CD14-positive monocyte (primary cell): ENCODE data around the gene TMEM109. TPM values are rescaled to one million over a fixed set of nuclear protein-coding genes. Genes with fewer than 3 reads are reported as not detected.

ENCODE experiments used
- DNase-seq, 3 donors: peaks; one replicate each; pipeline ENCODE4 v3.0.0-alpha.2; 2011 to 2022
- H2AFZ ChIP-seq: 2 replicates; pipeline ENCODE4 v1.6.0; 2012; ENCODE audit warnings: mild to moderate bottlenecking, low read depth, low read length, inconsistent platforms; ENCODE audit not compliant: insufficient read depth, poor library complexity, severe bottlenecking
- H3K27ac ChIP-seq, 2 donors: 1 replicate in 1 of 2; 2 replicates in 1 of 2; pipeline ENCODE4 v1.5.1; 2012 to 2013; ENCODE audit warnings: low read length in 2 of 2, control low read depth in 1 of 2, inconsistent platforms in 1 of 2, low read depth in 1 of 2, mild to moderate bottlenecking in 1 of 2
- H3K27me3 ChIP-seq, 2 donors: one replicate each; pipeline versions ENCODE4 v1.6.0 to v1.6.1; 2011 to 2013; ENCODE audit warnings: low read length in 2 of 2; ENCODE audit not compliant: control insufficient read depth in 2 of 2, insufficient read depth in 2 of 2
- H3K36me3 ChIP-seq, 2 donors: replicated peaks in 1 of 2; 1 replicate in 1 of 2; 2 replicates in 1 of 2; pipeline versions ENCODE4 v1.5.1 to v1.6.1; 2012 to 2013; ENCODE audit warnings: low read length in 2 of 2, control low read depth in 1 of 2, inconsistent platforms in 1 of 2, mild to moderate bottlenecking in 1 of 2; ENCODE audit not compliant: insufficient read depth in 2 of 2, control insufficient read depth in 1 of 2
- H3K4me1 ChIP-seq, 2 donors: 1 replicate in 1 of 2; 2 replicates in 1 of 2; pipeline versions ENCODE4 v1.5.1 to v1.6.1; 2012 to 2013; ENCODE audit warnings: low read length in 2 of 2, control low read depth in 1 of 2, inconsistent platforms in 1 of 2, mild to moderate bottlenecking in 1 of 2, moderate library complexity in 1 of 2; ENCODE audit not compliant: insufficient read depth in 2 of 2, control insufficient read depth in 1 of 2
- H3K4me2 ChIP-seq: replicated peaks from 2 replicates; pipeline ENCODE3; 2012; ENCODE audit warnings: low read length, moderate library complexity, mild to moderate bottlenecking; ENCODE audit not compliant: poor library complexity, severe bottlenecking; ENCODE audit errors: extremely low read depth
- H3K4me3 ChIP-seq, 3 experiments: fragments of 200-600 bp in 1 of 3; sonication (generic) in 1 of 3; replicated peaks in 1 of 3; 1 replicate in 2 of 3; 2 replicates in 1 of 3; pipeline ENCODE4 v1.5.1; 2011 to 2013; ENCODE audit warnings: low read length in 3 of 3, mild to moderate bottlenecking in 3 of 3, control low read depth in 2 of 3, low read depth in 2 of 3, inconsistent platforms in 1 of 3, moderate library complexity in 1 of 3
- H3K79me2 ChIP-seq: 2 replicates; pipeline ENCODE4 v1.6.0; 2012; ENCODE audit warnings: mild to moderate bottlenecking, control low read depth, inconsistent platforms, low read length, moderate library complexity; ENCODE audit not compliant: insufficient read depth
- H3K9ac ChIP-seq: 2 replicates; pipeline ENCODE4 v1.6.0; 2017; ENCODE audit warnings: low read length, mild to moderate bottlenecking; ENCODE audit not compliant: insufficient read depth, poor library complexity, severe bottlenecking
- H3K9me3 ChIP-seq, 2 donors: replicated peaks in 1 of 2; 1 replicate in 1 of 2; 2 replicates in 1 of 2; pipeline versions ENCODE4 v1.5.1 to v1.6.1; 2012 to 2013; ENCODE audit warnings: low read length in 2 of 2, control low read depth in 1 of 2; ENCODE audit not compliant: control insufficient read depth in 1 of 2, insufficient read depth in 1 of 2
- H4K20me1 ChIP-seq: 2 replicates; pipeline ENCODE4 v1.6.0; 2012; ENCODE audit warnings: mild to moderate bottlenecking, low read length, control low read depth, moderate library complexity; ENCODE audit not compliant: insufficient read depth
- H3K27ac Mint-ChIP-seq, 7 donors: one replicate each; pipeline ENCODE4 v1.8.0; 2020; ENCODE audit warnings: mild to moderate bottlenecking in 7 of 7, mixed read lengths in 7 of 7, moderate library complexity in 6 of 7, inconsistent platforms in 2 of 7
- H3K27me3 Mint-ChIP-seq, 3 donors: one replicate each; pipeline ENCODE4 v1.8.0; 2021 to 2022; ENCODE audit warnings: low read depth in 3 of 3, mild to moderate bottlenecking in 3 of 3, mixed read lengths in 3 of 3, moderate library complexity in 3 of 3, inconsistent platforms in 1 of 3
- H3K36me3 Mint-ChIP-seq, 2 donors: one replicate each; pipeline ENCODE4 v1.8.0; 2020; ENCODE audit warnings: mixed read lengths in 2 of 2, inconsistent platforms in 1 of 2, mild to moderate bottlenecking in 1 of 2
- H3K4me1 Mint-ChIP-seq: one replicate; pipeline ENCODE4 v1.8.0; 2020; ENCODE audit warnings: mild to moderate bottlenecking, mixed read lengths
- H3K4me3 Mint-ChIP-seq, 2 donors: one replicate each; pipeline ENCODE4 v1.8.0; 2020; ENCODE audit warnings: mild to moderate bottlenecking in 2 of 2, mixed read lengths in 2 of 2, moderate library complexity in 1 of 2
- H3K9me3 Mint-ChIP-seq, 7 donors: one replicate each; pipeline ENCODE4 v1.8.0; 2020 to 2022; ENCODE audit warnings: mixed read lengths in 7 of 7, mild to moderate bottlenecking in 6 of 7, moderate library complexity in 6 of 7, inconsistent platforms in 2 of 7
- CTCF ChIP-seq: fragments of 200-600 bp; IDR thresholded peaks from one replicate; pipeline ENCODE4 v1.8.0; 2022; ENCODE audit warnings: antibody characterized with exemption, mild to moderate bottlenecking
- WGBS: methylation state at CpG from one replicate; pipeline ENCODE4 v1.1.5; 2013; ENCODE audit warnings: missing lambda C conversion rate; ENCODE audit not compliant: insufficient coverage; 5-methylcytosine and 5-hydroxymethylcytosine counted together
- intact Hi-C, 2 donors: fragments of 100-400 bp; cut with micrococcal nuclease; formaldehyde crosslinking; loops; one replicate each; pipeline versions ENCODE4 v1.15.0 to v1.15.1; 2023
- polyA plus RNA-seq, 3 donors: library from polyadenylated mRNA; depleted of rRNA in 1 of 3; unstranded in 2 of 3; stranded (reverse) in 1 of 3; fragments of 300-500 nt in 2 of 3; fragments of >200 nt in 1 of 3; fragmentation: Illumina TruSeq in 2 of 3; gene quantifications; 1 replicate in 2 of 3; 2 replicates in 1 of 3; pipeline ENCODE4 v1.2.3, GENCODE V29; 2012 to 2021

TMEM109 gene
- polyA plus RNA-seq, 3 donors: 22.7 to 112 (median 110) TPM

GRCh38 chr11:60918251-60918938 is 4.4 kb downstream of the TMEM109 start:
- peaks cover 55% of the 10 kb centered on the region for H3K4me1 Mint-ChIP-seq

DNA sequence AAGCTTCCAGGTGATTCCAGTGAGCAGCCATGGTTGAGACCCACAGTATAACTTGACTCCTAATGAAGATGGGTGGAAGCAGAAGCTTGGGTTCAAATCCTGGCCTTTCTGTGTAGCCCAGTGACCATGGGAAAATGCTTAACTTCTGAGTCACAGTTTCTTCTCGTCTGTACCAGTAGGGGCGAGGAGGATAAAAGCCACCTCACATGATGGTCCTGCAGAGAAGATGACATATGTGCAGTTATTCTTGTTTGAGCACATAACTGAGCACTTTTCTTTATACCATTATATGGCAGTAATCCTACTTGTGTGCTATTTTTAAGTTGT is 4.9 kb downstream of the TMEM109 start:
- TF ChIP-seq CTCF: no peak
- Histone ChIP-seq H3K9me3 (no peaks in the 10 kb centered on the region), H3K27ac (peak overlapping the region in 1 of 2 donors; percentile 72), H3K4me1 (peaks cover 59 to 60% of the 10 kb centered on the region in 2 donors), H2AFZ (no peak overlapping the region), H3K36me3 (peaks cover 30 to 39% of the 10 kb centered on the region in 2 donors), H3K4me2 (peak overlapping the region; percentile 57), H4K20me1 (peaks cover 25% of the 10 kb centered on the region), H3K4me3 (peak overlapping the region in 1 of 3 experiments; percentile 37), H3K79me2 (peaks cover 55% of the 10 kb centered on the region), H3K27me3 (peaks cover 3 to 9% of the 10 kb centered on the region in 2 donors), H3K9ac (no peak overlapping the region)
- intact Hi-C loops: loop anchor here in 1 of 2 donors (5.0 kb wide), 1 partner anchor 33 kb away; the partner anchor contains the start of gene SLC15A3
- H3K27ac Mint-ChIP-seq: peak overlapping the region; percentile 82 to 93 (median 91)
- peaks cover 0 to 3% (median 0%) of the 10 kb centered on the region in 7 donors for H3K9me3 Mint-ChIP-seq
- H3K4me1 Mint-ChIP-seq: peaks cover 53% of the 10 kb centered on the region
- WGBS: no CpG with 5 or more reads among the region's 2 CpGs
- H3K27me3 Mint-ChIP-seq: peaks cover 9 to 16% (median 15%) of the 10 kb centered on the region in 3 donors
- peak overlapping the region in 1 of 2 donors; percentile 62 for H3K4me3 Mint-ChIP-seq
- peak in 1 of 3 donors; percentile 57 for DNase-seq
- H3K36me3 Mint-ChIP-seq: peaks cover 42 to 49% of the 10 kb centered on the region in 2 donors

More at GRCh38 chr11:60918251-60918938, 4.4 kb downstream of the TMEM109 start:
- no peak for DNase-seq
- Histone ChIP-seq H3K9ac (no peak overlapping the region), H4K20me1 (peaks cover 25% of the 10 kb centered on the region), H3K4me1 (peaks cover 60 to 61% of the 10 kb centered on the region in 2 donors), H3K4me2 (peak overlapping the region; percentile 57), H2AFZ (no peak overlapping the region), H3K4me3 (peak overlapping the region in 1 of 3 experiments; percentile 37), H3K9me3 (no peaks in the 10 kb centered on the region), H3K36me3 (peaks cover 30 to 37% of the 10 kb centered on the region in 2 donors), H3K79me2 (peaks cover 55% of the 10 kb centered on the region), H3K27ac (peak overlapping the region in 1 of 2 donors; percentile 72), H3K27me3 (peaks cover 0 to 4% of the 10 kb centered on the region in 2 donors)
- Mint-ChIP-seq H3K4me3 (no peak overlapping the region), H3K27ac (peak overlapping the region in 5 of 7 donors; percentile 25 to 91 (median 89)), H3K9me3 (peaks cover 0 to 3% (median 0%) of the 10 kb centered on the region in 7 donors), H3K36me3 (peaks cover 39 to 46% of the 10 kb centered on the region in 2 donors), H3K27me3 (peaks cover 4 to 11% (median 10%) of the 10 kb centered on the region in 3 donors)
- WGBS: 100% methylated on average over 2 of the region's 4 CpGs
- TF ChIP-seq CTCF: no peak
- intact Hi-C loops: loop anchor here in 1 of 2 donors (5.0 kb wide), 1 partner anchor 34 kb away; the partner anchor contains the start of gene SLC15A3
